ENCODE data around the gene SCN2B.

The SCN2B gene

DNA sequence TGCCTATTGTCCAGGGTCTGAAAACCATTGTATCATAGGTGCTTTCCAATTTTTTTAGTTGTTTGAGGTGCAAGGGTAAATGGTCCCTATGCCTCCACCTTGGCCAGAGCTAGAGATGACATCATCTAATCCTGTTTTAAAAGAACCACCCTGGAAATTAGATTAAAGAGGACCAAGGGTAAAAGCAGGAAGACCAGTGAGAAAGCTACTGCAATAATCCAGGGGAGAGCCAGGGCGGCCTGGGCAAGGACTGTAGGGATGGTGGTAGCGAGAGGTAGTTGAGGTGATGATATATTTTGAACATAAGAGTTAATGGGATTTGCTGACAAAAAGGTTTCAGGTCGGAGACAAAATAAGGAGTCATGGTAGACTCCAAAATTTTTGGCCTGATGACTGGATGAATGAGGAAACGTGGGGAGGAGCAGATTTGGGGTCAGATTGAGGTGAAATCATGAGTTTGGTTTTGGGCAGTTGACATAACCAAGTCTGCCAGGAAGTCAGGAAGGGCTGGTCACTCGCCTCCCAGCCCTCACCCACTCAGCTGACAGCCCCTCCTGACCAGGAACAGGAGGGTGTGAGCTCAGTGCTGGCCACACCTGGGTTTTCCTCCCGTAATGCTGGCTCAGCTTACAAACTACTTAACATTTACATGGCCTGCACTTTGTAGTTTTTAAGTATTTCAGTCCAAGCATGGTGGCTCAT lies 46.8 kb downstream of the SCN2B start:
- no peak for DNase-seq (ENCODE audit: extremely low read depth, low read depth)
- TF ChIP-seq, protein P1, sequence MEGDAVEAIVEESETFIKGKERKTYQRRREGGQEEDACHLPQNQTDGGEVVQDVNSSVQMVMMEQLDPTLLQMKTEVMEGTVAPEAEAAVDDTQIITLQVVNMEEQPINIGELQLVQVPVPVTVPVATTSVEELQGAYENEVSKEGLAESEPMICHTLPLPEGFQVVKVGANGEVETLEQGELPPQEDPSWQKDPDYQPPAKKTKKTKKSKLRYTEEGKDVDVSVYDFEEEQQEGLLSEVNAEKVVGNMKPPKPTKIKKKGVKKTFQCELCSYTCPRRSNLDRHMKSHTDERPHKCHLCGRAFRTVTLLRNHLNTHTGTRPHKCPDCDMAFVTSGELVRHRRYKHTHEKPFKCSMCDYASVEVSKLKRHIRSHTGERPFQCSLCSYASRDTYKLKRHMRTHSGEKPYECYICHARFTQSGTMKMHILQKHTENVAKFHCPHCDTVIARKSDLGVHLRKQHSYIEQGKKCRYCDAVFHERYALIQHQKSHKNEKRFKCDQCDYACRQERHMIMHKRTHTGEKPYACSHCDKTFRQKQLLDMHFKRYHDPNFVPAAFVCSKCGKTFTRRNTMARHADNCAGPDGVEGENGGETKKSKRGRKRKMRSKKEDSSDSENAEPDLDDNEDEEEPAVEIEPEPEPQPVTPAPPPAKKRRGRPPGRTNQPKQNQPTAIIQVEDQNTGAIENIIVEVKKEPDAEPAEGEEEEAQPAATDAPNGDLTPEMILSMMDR (IDR thresholded peaks at IDR 0.05; ENCODE audit: low read depth, low read length): no peak

DNA sequence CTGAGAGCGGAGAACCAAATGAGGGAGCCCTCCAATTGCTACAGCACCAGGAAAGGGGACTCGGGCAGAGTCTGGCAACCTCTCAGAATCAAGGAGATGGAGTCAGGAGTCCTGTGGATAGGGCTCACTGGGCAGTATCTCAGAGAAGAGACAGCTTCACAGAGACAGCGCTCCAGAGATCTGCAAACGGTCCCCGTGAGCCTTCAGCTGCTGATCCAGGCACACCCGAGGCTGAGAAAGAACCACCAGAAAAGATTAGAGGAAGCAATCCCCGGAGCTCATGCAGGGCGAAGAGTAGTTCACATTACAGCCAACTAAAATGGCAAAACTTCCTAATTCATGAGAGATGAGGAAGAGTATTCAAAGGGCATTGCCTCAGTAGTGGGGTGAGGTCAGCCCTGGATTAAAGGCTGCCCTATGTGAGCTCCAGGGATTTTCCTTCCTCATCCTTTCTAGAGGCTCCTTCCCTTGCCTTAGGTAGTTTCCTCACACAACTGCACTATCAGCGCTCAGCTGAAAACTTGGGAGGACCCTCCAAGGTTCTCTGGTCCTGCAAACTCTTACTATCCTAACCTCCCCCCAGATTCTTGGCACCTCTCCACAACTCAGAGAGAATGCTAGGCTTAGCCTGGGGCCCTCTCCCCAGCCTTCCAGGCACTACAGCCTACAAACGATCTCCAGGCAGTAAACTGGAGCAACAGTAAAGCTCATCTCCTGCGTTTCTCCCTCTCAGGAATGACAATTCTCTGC lies 47.5 kb downstream of the SCN2B start:
- no peak for DNase-seq (ENCODE audit: extremely low read depth, low read depth)

DNA sequence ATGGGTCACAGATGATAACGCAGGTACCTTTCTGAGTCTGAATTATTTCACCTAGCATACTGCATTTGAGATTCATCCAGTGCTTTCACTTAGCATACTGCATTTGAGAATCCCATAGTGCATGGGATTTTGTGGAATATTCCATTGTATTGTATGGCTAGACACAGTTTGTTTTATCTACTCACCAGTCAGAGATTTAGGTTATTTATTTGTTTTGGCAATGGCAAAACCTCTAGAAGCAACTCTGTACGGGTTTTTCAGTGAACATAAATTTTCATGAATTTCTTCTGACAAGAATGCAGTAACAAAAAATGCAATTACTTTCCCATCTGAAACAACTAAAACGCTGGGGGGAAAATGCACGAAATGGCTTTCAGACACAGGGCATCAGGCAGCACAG lies 48.1 kb downstream of the SCN2B start:
- TF ChIP-seq, protein P1 (IDR thresholded peaks at IDR 0.05; ENCODE audit: low read depth, low read length): no peak
- DNase-seq (ENCODE audit: extremely low read depth, low read depth): no peak

More for the DNA sequence above, 47.5 kb downstream of the SCN2B start:
- TF ChIP-seq, protein P1 (IDR thresholded peaks at IDR 0.05; ENCODE audit: low read depth, low read length): no peak

DNA sequence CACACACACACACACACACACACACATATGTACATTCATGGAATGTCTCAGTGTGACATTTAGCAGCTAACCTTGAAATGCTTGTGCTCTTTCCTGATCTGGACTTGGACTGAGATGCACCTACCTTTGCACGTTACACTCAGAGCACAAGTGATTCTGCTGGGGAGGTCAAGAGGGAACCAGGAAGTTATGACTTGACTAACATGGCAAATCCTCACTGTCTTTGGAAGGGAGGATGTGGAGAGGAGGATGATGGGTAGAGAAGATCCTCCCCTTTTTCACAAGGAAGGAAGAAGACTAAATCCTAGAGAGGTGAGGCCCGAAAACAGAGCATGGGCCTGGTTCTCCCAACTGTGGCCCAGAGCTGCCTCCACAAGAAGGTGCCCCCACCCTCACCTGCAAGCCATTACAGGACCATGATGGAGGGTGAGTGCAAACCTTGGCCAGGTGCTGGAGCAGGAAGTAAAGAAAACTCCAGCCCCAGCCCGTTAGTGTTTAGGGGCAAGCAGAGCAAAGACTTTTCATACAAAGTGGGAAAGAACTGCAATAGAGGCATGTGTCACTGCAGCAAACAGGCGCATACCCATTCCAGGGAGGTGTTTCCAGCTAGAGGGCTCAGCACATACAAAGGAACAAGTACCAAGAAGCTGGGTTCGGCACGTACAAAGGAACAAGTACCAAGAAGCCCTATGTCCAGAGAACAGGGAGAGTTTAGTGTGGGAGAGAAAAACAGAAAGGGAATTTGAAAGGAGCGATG lies 50.2 kb downstream of the SCN2B start:
- TF ChIP-seq, protein P1 (IDR thresholded peaks at IDR 0.05; ENCODE audit: low read depth, low read length): no peak
- DNase-seq (ENCODE audit: extremely low read depth, low read depth): no peak

DNA sequence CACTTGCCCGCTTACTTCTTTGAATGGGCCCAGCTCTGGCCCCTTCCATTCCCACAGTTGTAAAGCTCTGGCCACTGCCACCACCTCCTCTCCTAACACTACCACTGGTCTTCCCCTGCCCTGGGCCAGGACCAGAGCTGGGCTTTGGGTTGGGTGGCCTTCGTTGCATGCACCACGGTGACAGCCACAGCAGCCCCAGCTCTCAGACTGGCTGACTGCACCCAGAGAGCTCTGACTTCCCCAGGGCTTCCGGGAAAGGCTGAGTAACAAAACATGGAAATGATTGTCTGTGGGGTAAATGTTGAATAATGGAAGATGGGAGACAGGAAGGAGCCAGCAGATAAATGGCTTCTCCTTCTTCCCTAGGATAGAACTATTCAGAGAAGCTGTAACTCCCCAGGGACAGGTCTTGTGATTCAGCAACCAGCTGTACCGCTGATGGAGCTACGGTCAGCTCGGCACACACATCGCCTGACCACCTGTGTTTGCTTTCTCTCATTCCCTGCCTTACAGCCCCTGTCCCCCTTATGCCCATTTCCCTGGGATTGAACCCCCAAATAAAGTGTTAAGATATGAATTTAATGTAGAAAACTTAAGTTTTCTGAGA lies 51.4 kb downstream of the SCN2B start:
- DNase-seq (ENCODE audit: extremely low read depth, low read depth): no peak
- TF ChIP-seq, protein P1 (IDR thresholded peaks at IDR 0.05; ENCODE audit: low read depth, low read length): no peak

DNA sequence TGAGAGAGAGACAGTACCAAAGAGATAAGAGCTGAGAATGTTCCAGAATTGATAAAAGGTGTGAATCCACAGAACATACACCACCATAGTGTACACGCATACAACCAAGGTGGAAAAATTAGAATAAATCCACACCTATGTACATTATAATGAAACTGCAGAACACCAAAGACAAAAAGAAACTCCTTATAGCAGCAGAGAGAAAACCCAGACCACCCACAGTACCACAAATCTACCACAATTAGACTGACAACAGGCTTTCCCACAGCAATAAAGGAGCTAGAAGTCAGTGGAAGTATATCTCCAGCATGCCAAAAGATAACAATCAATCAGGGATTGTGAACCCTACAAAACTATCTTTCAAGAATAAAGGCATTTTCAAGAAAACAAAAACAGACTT lies 55.6 kb downstream of the SCN2B start:
- TF ChIP-seq, protein P1 (IDR thresholded peaks at IDR 0.05; ENCODE audit: low read depth, low read length): no peak
- DNase-seq (ENCODE audit: extremely low read depth, low read depth): no peak

Measured in AG09319 (cell line).